ENCODE data around the gene KASH5.

KASH5 gene

DNA sequence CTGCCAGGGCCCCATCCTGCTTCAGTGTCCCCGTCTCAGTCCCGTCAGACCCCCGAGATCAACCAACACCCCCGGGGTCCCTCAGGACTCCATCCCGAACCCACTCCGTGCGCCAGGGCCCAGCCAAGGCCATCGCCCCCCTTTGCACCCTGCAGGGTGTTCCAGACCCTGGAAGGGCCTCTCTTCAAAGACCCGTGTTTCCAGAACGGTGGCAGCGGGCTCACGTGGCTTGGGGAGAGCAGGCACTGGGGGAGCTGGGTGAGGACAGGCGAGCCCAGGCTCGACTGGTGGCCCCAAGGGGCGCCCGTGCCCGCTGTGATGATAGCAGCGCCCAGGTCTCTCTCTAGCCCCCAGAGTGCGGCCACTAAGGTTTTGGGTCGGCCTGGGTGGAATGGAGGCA lies 1.4 kb downstream of the KASH5 start:
- no peak for DNase-seq (ENCODE audit: low read depth)
- TF ChIP-seq CTCF (conservative IDR thresholded peaks at IDR 0.05; ENCODE audit: low read depth, low read length): no peak
- H3K4me3 ChIP-seq (ENCODE audit: low read length): no peak overlapping the region

DNA sequence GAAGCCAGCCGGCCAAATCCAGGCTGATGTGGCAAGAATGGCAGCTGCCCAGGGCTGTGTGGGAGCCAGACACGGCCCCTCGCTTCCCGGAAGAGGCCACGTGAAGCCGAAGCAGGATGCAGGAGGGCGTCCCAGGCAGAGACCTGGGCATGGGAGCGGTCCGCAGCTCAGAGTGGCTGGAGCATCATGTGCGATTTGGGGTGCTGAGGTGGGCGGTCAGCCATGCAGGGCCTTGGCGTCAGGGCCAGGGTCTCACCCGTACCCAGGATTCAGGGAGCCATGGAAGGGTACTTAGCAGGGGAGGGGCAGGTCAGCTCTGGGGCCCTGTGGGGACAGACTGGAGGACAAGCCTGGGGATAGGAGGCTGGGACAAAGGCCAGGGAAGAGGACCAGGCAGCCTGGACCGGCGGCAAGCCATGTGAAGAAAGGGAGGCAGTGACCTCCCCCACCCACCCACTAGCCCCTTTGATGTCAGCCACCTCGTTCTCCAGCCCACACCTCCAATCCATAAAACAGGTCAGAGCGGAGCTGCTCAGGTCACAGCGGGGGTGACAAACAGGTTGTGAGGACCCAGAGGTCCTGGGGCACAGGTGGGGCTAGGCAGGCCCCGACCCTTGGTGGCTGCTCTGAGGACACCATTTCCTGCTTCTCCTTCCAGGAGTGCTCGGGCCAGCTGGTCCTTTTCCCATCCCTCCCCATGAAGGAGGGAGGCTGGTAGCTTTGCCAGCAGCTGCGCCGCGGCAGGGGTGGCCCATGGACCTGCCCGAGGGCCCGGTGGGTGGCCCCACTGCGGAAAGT lies 2.3 kb downstream of the KASH5 start:
- TF ChIP-seq CTCF (conservative IDR thresholded peaks at IDR 0.05; ENCODE audit: low read depth, low read length): no peak
- H3K4me3 ChIP-seq (ENCODE audit: low read length): no peak overlapping the region
- no peak for DNase-seq (ENCODE audit: low read depth)

DNA sequence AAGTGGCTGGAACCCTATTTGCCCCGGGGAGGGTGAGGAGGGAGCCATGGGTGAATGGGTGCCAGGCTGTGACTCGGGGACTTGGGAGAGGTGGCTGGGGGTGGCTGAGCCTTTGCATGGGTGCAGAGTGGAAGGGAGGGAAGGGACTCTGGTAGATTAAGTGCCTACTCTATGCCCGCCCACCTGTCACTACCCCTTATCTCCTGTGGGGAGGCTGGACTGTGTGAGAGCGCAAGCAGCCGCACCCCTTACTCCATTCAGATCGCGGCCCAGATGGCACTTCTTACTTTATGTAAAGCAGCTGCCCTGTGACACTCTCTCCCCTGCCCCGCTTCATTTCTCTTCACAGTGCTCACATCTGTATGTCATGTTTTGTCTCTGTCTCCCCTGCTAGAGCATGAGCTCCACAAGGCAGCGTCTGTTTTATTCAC lies 2.9 kb downstream of the KASH5 start:
- no peak overlapping the region for H3K4me3 ChIP-seq (ENCODE audit: low read length)
- TF ChIP-seq CTCF (conservative IDR thresholded peaks at IDR 0.05; ENCODE audit: low read depth, low read length): no peak
- no peak for DNase-seq (ENCODE audit: low read depth)

- no peak for DNase-seq (ENCODE audit: low read depth)
- TF ChIP-seq CTCF (conservative IDR thresholded peaks at IDR 0.05; ENCODE audit: low read depth, low read length): peak; percentile 87
- H3K4me3 ChIP-seq (ENCODE audit: low read length): no peak overlapping the region
Measured at GRCh38 chr19:49391581-49392399, 3.7 kb downstream of the KASH5 start.

DNA sequence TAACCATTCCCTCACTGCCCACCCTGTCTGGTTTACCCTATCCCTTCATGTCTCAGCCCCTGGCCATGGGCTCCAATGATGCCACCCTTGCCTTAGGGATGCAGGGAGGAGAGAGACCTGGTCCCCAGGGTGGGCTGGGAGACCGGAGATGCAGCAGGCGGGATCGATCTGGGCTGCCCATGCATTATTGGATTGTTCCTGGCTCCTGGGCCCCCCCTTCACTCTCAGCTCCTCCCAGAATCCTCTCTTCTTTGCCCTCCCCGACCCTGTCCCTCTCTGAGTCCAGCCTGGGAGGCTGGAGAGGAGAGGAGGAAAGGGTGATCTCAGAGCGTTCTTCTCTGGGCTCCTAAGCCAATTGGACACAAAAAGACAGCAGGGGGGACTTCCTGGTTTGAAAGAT lies 5.8 kb downstream of the KASH5 start:
- DNase-seq (ENCODE audit: low read depth): no peak
- TF ChIP-seq CTCF (conservative IDR thresholded peaks at IDR 0.05; ENCODE audit: low read depth, low read length): no peak
- no peak overlapping the region for H3K4me3 ChIP-seq (ENCODE audit: low read length)

- DNase-seq (ENCODE audit: low read depth): no peak
- no peak overlapping the region for H3K4me3 ChIP-seq (ENCODE audit: low read length)
- no peak for TF ChIP-seq CTCF (conservative IDR thresholded peaks at IDR 0.05; ENCODE audit: low read depth, low read length)
Measured at GRCh38 chr19:49395581-49396407, 7.7 kb downstream of the KASH5 start.

Measured in retinal pigment epithelial cell (primary cell).